GM23338 (cell line): ENCODE data around the gene TRNAU1AP.

Source experiments
- CREB1 ChIP-seq: fragments of 250-450 bp; sonication (Bioruptor Pico); IDR thresholded peaks from 2 replicates; pipeline ENCODE4 v1.5.0; 2020; ENCODE audit warnings: low read depth, mild to moderate bottlenecking, moderate library complexity
- EZH2 ChIP-seq: fragments of 200-600 bp; sonication (generic); IDR thresholded peaks from one replicate; pipeline ENCODE4 v1.8.0; 2017; ENCODE audit warnings: antibody characterized with exemption, mild to moderate bottlenecking, low read depth; ENCODE audit not compliant: unreplicated experiment
- NANOG ChIP-seq: IDR thresholded peaks from 2 replicates; pipeline ENCODE4 v1.6.1; 2016; ENCODE audit warnings: antibody characterized with exemption, borderline replicate concordance
- POLR2AphosphoS5 ChIP-seq: IDR thresholded peaks from 2 replicates; pipeline ENCODE4 v1.6.1; 2016; ENCODE audit warnings: antibody characterized with exemption, low read depth
- ZNF331 ChIP-seq: fragments of 250-450 bp; sonication (Bioruptor Pico); IDR thresholded peaks from 2 replicates; pipeline ENCODE4 v1.5.0; 2020; ENCODE audit warnings: low read depth, mild to moderate bottlenecking, moderate library complexity
- TF ChIP-seq, protein P1 (sequence below), 2 experiments: fragments of 200-600 bp in 1 of 2; sonication (generic) in 1 of 2; conservative IDR thresholded peaks; 2 replicates each; pipeline versions ENCODE4 v1.5.1 to v1.6.1; 2016 to 2017; ENCODE audit warnings: antibody characterized with exemption in 2 of 2, low read depth in 2 of 2, mild to moderate bottlenecking in 2 of 2, moderate library complexity in 1 of 2

DNA sequence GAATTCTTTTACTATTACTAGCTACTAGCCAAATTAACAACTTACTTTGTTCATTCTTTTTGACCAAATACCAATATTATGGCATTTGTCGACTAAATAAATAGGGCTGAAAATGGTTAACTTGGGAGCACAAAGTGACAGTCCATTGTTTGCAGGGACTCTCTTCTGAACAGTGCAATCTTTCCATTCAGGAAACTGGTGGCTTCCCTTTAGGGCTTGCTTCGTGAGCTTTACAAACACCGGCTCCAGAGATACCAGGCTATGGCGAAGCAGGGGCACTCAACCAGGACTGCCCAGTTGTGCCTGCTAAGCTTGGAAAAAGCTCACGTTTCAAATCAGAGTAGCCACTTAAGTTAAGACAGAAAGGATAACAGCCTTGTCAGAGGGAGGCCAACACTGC lies 51.5 kb downstream of the TRNAU1AP start:
- TF ChIP-seq, protein P1, sequence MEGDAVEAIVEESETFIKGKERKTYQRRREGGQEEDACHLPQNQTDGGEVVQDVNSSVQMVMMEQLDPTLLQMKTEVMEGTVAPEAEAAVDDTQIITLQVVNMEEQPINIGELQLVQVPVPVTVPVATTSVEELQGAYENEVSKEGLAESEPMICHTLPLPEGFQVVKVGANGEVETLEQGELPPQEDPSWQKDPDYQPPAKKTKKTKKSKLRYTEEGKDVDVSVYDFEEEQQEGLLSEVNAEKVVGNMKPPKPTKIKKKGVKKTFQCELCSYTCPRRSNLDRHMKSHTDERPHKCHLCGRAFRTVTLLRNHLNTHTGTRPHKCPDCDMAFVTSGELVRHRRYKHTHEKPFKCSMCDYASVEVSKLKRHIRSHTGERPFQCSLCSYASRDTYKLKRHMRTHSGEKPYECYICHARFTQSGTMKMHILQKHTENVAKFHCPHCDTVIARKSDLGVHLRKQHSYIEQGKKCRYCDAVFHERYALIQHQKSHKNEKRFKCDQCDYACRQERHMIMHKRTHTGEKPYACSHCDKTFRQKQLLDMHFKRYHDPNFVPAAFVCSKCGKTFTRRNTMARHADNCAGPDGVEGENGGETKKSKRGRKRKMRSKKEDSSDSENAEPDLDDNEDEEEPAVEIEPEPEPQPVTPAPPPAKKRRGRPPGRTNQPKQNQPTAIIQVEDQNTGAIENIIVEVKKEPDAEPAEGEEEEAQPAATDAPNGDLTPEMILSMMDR (conservative IDR thresholded peaks at IDR 0.05; ENCODE audit: low read depth in 2 of 2) = no peak
- TF ChIP-seq POLR2AphosphoS5 = no peak
- no peak for TF ChIP-seq NANOG
- TF ChIP-seq EZH2 = no peak
- no peak for TF ChIP-seq CREB1 (CRISPR knock-in tag)
- TF ChIP-seq ZNF331 (CRISPR knock-in tag) = no peak
